Keratinocyte (primary cell): ENCODE measurements around the gene TFCP2L1. TPM values are rescaled to one million over a fixed set of nuclear protein-coding genes. Genes with fewer than 3 reads are reported as not detected.

Source experiments
- DNase-seq: peaks from one replicate; pipeline ENCODE4 v3.0.0-alpha.2; 2011; ENCODE audit warnings: low read depth, missing footprints, low spot score
- FAIRE-seq: peaks from 2 replicates; lab custom pipeline; 2011; peaks lifted over from hg19 to GRCh38; lab: Jason Lieb, UNC
- H2AFZ ChIP-seq: 2 replicates; pipeline ENCODE4 v1.6.0; 2012; ENCODE audit warnings: low read length, control low read depth, inconsistent platforms; ENCODE audit not compliant: control insufficient read depth
- H3K27ac ChIP-seq: 2 replicates; pipeline ENCODE4 v1.5.1; 2011; ENCODE audit warnings: low read length; ENCODE audit not compliant: control insufficient read depth, insufficient read depth
- H3K27me3 ChIP-seq: 3 replicates; pipeline ENCODE4 v1.6.0; 2011; ENCODE audit warnings: low read length; ENCODE audit not compliant: control insufficient read depth, insufficient read depth; ENCODE audit errors: extremely low read depth
- H3K36me3 ChIP-seq, 2 experiments: 2 replicates in 1 of 2; 3 replicates in 1 of 2; pipeline ENCODE4 v1.5.1; 2011; ENCODE audit warnings: low read length in 2 of 2, mild to moderate bottlenecking in 1 of 2; ENCODE audit not compliant: control insufficient read depth in 2 of 2, insufficient read depth in 2 of 2; ENCODE audit errors: extremely low read depth in 1 of 2
- H3K4me1 ChIP-seq: 3 replicates; pipeline ENCODE4 v1.5.1; 2011; ENCODE audit warnings: low read length; ENCODE audit not compliant: control insufficient read depth, insufficient read depth; ENCODE audit errors: extremely low read depth
- H3K4me2 ChIP-seq: 3 replicates; pipeline ENCODE4 v1.6.0; 2011; ENCODE audit warnings: low read depth, low read length; ENCODE audit not compliant: control insufficient read depth, insufficient read depth; ENCODE audit errors: extremely low read depth
- H3K4me3 ChIP-seq, 3 experiments: fragments of 200-600 bp in 1 of 3; sonication (generic) in 1 of 3; 2 replicates in 2 of 3; 3 replicates in 1 of 3; pipeline ENCODE4 v1.5.1; 2011 to 2016; ENCODE audit warnings: low read length in 3 of 3, mild to moderate bottlenecking in 3 of 3, control low read depth in 2 of 3, inconsistent platforms in 1 of 3, low read depth in 1 of 3, mixed read lengths in 1 of 3, mixed run types in 1 of 3, moderate library complexity in 1 of 3; ENCODE audit not compliant: control insufficient read depth in 2 of 3, insufficient read depth in 2 of 3; ENCODE audit errors: extremely low read depth in 1 of 3
- H3K79me2 ChIP-seq: 2 replicates; pipeline ENCODE4 v1.6.0; 2012; ENCODE audit warnings: low read length; ENCODE audit not compliant: control insufficient read depth, insufficient read depth
- H3K9ac ChIP-seq: 3 replicates; pipeline ENCODE4 v1.6.0; 2011; ENCODE audit warnings: low read length; ENCODE audit not compliant: control insufficient read depth, insufficient read depth; ENCODE audit errors: extremely low read depth
- H3K9me1 ChIP-seq: 3 replicates; pipeline ENCODE4 v1.6.0; 2011; ENCODE audit warnings: low read length; ENCODE audit not compliant: control insufficient read depth, insufficient read depth; ENCODE audit errors: extremely low read depth
- H3K9me3 ChIP-seq: 2 replicates; pipeline ENCODE4 v1.5.1; 2012; ENCODE audit warnings: low read depth, low read length; ENCODE audit not compliant: control insufficient read depth
- H4K20me1 ChIP-seq: 3 replicates; pipeline ENCODE4 v1.6.0; 2011; ENCODE audit warnings: low read length; ENCODE audit not compliant: control insufficient read depth, insufficient read depth; ENCODE audit errors: extremely low read depth
- EZH2 ChIP-seq: IDR thresholded peaks from one replicate; pipeline ENCODE4 v1.6.1; 2012; ENCODE audit warnings: inconsistent platforms, mild to moderate bottlenecking, low read length, moderate library complexity
- dilution Hi-C: fragments of 300-500 bp; cut with MboI; formaldehyde crosslinking; loops from one replicate; pipeline ENCODE4 v1.7.0; 2020; ENCODE audit warnings: low sequenced_read_pairs; ENCODE audit not compliant: extremely low pct_ligation_motif_present
- polyA plus RNA-seq, 5 experiments: library from polyadenylated mRNA; depleted of rRNA in 3 of 5; stranded (reverse) in 3 of 5; stranded (forward) in 1 of 5; unstranded in 1 of 5; fragments of >200 nt; gene quantifications; 1 replicate in 1 of 5; 2 replicates in 3 of 5; 3 replicates in 1 of 5; pipeline versions ENCODE4 v1.2.1 to v1.2.3, GENCODE V29; 2011 to 2012; ENCODE audit warnings: missing spikeins in 2 of 5, low read depth in 1 of 5, low replicate concordance in 1 of 5
- TF ChIP-seq, protein P1 (sequence below), 3 experiments: IDR thresholded peaks in 1 of 3; conservative IDR thresholded peaks in 1 of 3; optimal IDR thresholded peaks in 1 of 3; 2 replicates in 2 of 3; 3 replicates in 1 of 3; pipeline versions ENCODE3 to v1.5.1; 2011; ENCODE audit warnings: low read length in 3 of 3, mild to moderate bottlenecking in 3 of 3, moderate library complexity in 2 of 3, control low read depth in 1 of 3, inconsistent platforms in 1 of 3; ENCODE audit not compliant: insufficient read depth in 2 of 3; ENCODE audit errors: extremely low read depth in 1 of 3

Gene TFCP2L1
- polyA plus RNA-seq, 1 donor (not counting 4 experiments of a cell fraction or from before 2014, with no cell fraction given): 29.4 TPM

- Histone ChIP-seq H3K9ac (no peak overlapping the region), H3K4me3 (no peak overlapping the region), H2AFZ (no peak overlapping the region), H3K79me2 (no peaks in the 10 kb centered on the region), H4K20me1 (no peaks in the 10 kb centered on the region), H3K9me1 (no peaks in the 10 kb centered on the region), H3K9me3 (no peaks in the 10 kb centered on the region), H3K27ac (no peak overlapping the region), H3K4me2 (no peak overlapping the region), H3K27me3 (peaks cover 7% of the 10 kb centered on the region), H3K4me1 (no peaks in the 10 kb centered on the region), H3K36me3 (no peaks in the 10 kb centered on the region)
- DNase-seq (no peak), FAIRE-seq (no peak)
- dilution Hi-C loops: no loop called here
- TF ChIP-seq, protein P1, sequence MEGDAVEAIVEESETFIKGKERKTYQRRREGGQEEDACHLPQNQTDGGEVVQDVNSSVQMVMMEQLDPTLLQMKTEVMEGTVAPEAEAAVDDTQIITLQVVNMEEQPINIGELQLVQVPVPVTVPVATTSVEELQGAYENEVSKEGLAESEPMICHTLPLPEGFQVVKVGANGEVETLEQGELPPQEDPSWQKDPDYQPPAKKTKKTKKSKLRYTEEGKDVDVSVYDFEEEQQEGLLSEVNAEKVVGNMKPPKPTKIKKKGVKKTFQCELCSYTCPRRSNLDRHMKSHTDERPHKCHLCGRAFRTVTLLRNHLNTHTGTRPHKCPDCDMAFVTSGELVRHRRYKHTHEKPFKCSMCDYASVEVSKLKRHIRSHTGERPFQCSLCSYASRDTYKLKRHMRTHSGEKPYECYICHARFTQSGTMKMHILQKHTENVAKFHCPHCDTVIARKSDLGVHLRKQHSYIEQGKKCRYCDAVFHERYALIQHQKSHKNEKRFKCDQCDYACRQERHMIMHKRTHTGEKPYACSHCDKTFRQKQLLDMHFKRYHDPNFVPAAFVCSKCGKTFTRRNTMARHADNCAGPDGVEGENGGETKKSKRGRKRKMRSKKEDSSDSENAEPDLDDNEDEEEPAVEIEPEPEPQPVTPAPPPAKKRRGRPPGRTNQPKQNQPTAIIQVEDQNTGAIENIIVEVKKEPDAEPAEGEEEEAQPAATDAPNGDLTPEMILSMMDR (optimal IDR thresholded peaks at IDR 0.05 in 1 of 3, IDR thresholded peaks at IDR 0.05 in 1 of 3, conservative IDR thresholded peaks at IDR 0.05 in 1 of 3; ENCODE audit: extremely low read depth in 1 of 3, insufficient read depth in 2 of 3, low read length in 3 of 3): no peak
- TF ChIP-seq EZH2: no peak
Observed at GRCh38 chr2:121307048-121307447, 22.0 kb upstream of the TFCP2L1 start.

DNA sequence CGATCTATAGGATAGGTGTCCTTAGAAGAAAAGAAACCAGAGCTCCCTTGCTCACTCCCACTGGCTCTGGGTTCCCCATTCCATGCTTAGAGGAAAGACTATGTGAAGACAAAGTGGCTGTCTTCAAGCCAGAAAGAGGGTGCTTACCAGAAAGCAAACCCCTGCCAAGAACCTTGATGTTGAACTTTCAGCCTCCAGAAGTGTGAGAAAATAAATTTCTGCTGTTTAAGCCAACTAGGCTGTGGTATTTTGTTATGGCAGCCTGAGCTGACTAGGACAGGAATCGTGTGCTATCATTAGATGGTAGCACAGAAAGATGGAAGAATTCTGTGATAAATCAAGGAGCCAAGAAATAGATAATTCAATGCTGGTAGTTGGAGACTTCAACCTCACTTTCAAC lies 19.9 kb upstream of the TFCP2L1 start:
- Histone ChIP-seq H3K27ac (no peak overlapping the region), H3K4me2 (no peak overlapping the region), H3K9ac (no peak overlapping the region), H3K9me3 (no peaks in the 10 kb centered on the region), H3K36me3 (no peaks in the 10 kb centered on the region), H4K20me1 (no peaks in the 10 kb centered on the region), H3K4me1 (no peaks in the 10 kb centered on the region), H2AFZ (no peak overlapping the region), H3K9me1 (no peaks in the 10 kb centered on the region), H3K79me2 (no peaks in the 10 kb centered on the region), H3K27me3 (peaks cover 7% of the 10 kb centered on the region), H3K4me3 (no peak overlapping the region)
- FAIRE-seq (no peak), DNase-seq (no peak)
- TF ChIP-seq, protein P1 (optimal IDR thresholded peaks at IDR 0.05 in 1 of 3, IDR thresholded peaks at IDR 0.05 in 1 of 3, conservative IDR thresholded peaks at IDR 0.05 in 1 of 3; ENCODE audit: extremely low read depth in 1 of 3, insufficient read depth in 2 of 3, low read length in 3 of 3): no peak
- dilution Hi-C loops: no loop called here
